Hepatocyte (in vitro differentiated cells): Measurements from ENCODE around the gene VAV2. TPM values are rescaled to one million over a fixed set of nuclear protein-coding genes. Genes with fewer than 3 reads are reported as not detected.

Experiments
- DNase-seq: peaks from one replicate; pipeline ENCODE4 v3.0.0-alpha.2; 2016; ENCODE audit warnings: low spot score
- H2AFZ ChIP-seq: fragments of 200-600 bp; sonication (generic); 2 replicates; pipeline ENCODE4 v1.6.0; 2016; ENCODE audit warnings: antibody characterized with exemption, mild to moderate bottlenecking
- H3K27ac ChIP-seq: fragments of 200-600 bp; sonication (generic); 2 replicates; pipeline ENCODE4 v1.5.1; 2016; ENCODE audit warnings: mild to moderate bottlenecking
- H3K27me3 ChIP-seq: fragments of 200-600 bp; sonication (generic); 2 replicates; pipeline ENCODE4 v1.6.1; 2016
- H3K36me3 ChIP-seq: fragments of 200-600 bp; sonication (generic); replicated peaks from 2 replicates; pipeline ENCODE4 v1.5.1; 2016; ENCODE audit warnings: low read depth; ENCODE audit not compliant: insufficient read depth
- H3K4me1 ChIP-seq: fragments of 200-600 bp; sonication (generic); 2 replicates; pipeline ENCODE4 v1.5.1; 2016; ENCODE audit warnings: mild to moderate bottlenecking, moderate library complexity; ENCODE audit not compliant: insufficient read depth
- H3K4me2 ChIP-seq: fragments of 200-600 bp; sonication (generic); 2 replicates; pipeline ENCODE4 v1.6.0; 2016
- H3K4me3 ChIP-seq: fragments of 200-600 bp; sonication (generic); 2 replicates; pipeline ENCODE4 v1.5.1; 2016; ENCODE audit warnings: mild to moderate bottlenecking
- H3K79me2 ChIP-seq: fragments of 200-600 bp; sonication (generic); 2 replicates; pipeline ENCODE4 v1.6.0; 2017; ENCODE audit warnings: mild to moderate bottlenecking
- H3K9me2 ChIP-seq: fragments of 200-600 bp; sonication (generic); replicated peaks from 2 replicates; pipeline ENCODE4 v1.6.0; 2017; ENCODE audit warnings: mild to moderate bottlenecking; ENCODE audit not compliant: insufficient read depth
- H3K9me3 ChIP-seq: fragments of 200-600 bp; sonication (generic); 2 replicates; pipeline ENCODE4 v1.5.1; 2016; ENCODE audit warnings: low read depth, mild to moderate bottlenecking
- H4K20me1 ChIP-seq: fragments of 200-600 bp; sonication (generic); 2 replicates; pipeline ENCODE4 v1.6.0; 2016; ENCODE audit warnings: mild to moderate bottlenecking; ENCODE audit not compliant: insufficient read depth, poor library complexity, severe bottlenecking
- CTCF ChIP-seq: fragments of 200-600 bp; sonication (generic); IDR thresholded peaks from 2 replicates; pipeline ENCODE4 v1.5.1; 2016; ENCODE audit warnings: antibody characterized with exemption, mild to moderate bottlenecking; ENCODE audit not compliant: poor library complexity
- EZH2 ChIP-seq: fragments of 200-600 bp; sonication (generic); IDR thresholded peaks from 2 replicates; pipeline ENCODE4 v1.6.1; 2016; ENCODE audit warnings: antibody characterized with exemption, mild to moderate bottlenecking, borderline replicate concordance
- EZH2phosphoT487 ChIP-seq: fragments of 200-600 bp; sonication (generic); IDR thresholded peaks from one replicate; pipeline ENCODE4 v1.6.1; 2018; ENCODE audit warnings: antibody characterized with exemption, mild to moderate bottlenecking, low read depth, moderate library complexity; ENCODE audit not compliant: unreplicated experiment, severe bottlenecking
- WGBS: methylation state at CpG from one replicate; pipeline ENCODE4 v1.1.6; 2016; ENCODE audit warnings: low lambda C conversion rate; ENCODE audit errors: missing lambda C conversion rate; 5-methylcytosine and 5-hydroxymethylcytosine counted together
- polyA plus RNA-seq: library from polyadenylated mRNA; unstranded; fragments of >200 nt; fragmentation: Nextera tagmentation; extraction: Ambion mirVana; gene quantifications from 2 replicates; pipeline ENCODE4 v1.2.1, GENCODE V29; 2016
- total RNA-seq: library from RNA; depleted of rRNA; stranded (reverse); fragments of >200 nt; gene quantifications from 2 replicates; pipeline ENCODE4 v1.2.3, GENCODE V29; 2014

The VAV2 gene
- total and polyA plus RNA-seq, 2 experiments from 2014 or later = 24.9 to 27.7 TPM

DNA sequence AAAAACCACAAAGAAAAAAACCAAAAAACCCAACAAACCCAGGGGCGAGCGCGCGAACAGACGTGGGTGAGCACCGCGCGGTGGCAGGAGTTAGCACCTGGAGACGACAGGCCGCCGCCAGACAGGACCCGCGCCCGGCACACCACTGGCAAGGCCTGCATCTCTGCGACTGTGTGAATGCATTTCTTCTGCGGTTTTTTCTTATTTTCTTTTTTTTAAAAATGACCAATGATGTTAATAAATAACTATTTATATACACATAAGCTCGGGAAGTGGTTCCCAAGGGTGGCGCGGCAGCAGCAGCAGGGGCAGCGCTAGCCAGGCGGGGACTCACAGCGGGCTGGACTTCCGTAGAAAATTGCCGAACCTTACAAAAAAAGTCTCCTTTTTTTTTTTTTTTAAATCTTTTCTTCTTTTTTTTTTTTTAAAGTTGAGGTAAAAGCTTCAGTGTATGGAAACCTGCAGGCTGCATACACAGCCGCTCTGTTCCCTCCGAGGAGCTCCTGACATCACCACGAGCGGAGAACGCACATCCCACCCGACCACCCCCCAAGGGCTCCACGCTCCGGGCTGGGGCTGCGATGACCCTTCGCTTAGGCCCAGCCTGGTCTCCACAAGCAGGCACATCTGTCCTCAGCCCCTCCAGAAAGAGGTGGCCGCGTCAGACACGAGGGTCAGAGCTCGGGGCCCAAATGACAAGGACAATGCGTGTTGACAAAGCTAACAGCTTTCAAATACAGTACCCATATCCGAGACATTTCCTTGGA, 40.5 kb upstream of the VAV2 start:
- no peaks in the 10 kb centered on the region for H3K36me3 ChIP-seq
- H3K27ac ChIP-seq = no peak overlapping the region
- H3K4me3 ChIP-seq = no peak overlapping the region
- H3K9me2 ChIP-seq = no peaks in the 10 kb centered on the region
- H3K4me1 ChIP-seq = no peaks in the 10 kb centered on the region
- H3K79me2 ChIP-seq = no peaks in the 10 kb centered on the region
- 97% methylated on average over 40 of the region's 40 CpGs for WGBS
- no peaks in the 10 kb centered on the region for H3K27me3 ChIP-seq
- no peak overlapping the region for H3K4me2 ChIP-seq
- no peak for DNase-seq
- TF ChIP-seq EZH2 = no peak
- TF ChIP-seq EZH2phosphoT487 = no peak
- no peak for TF ChIP-seq CTCF
- H3K9me3 ChIP-seq = no peaks in the 10 kb centered on the region
- H4K20me1 ChIP-seq = no peaks in the 10 kb centered on the region
- H2AFZ ChIP-seq = no peak overlapping the region

GRCh38 chr9:134031783-134032182, 39.7 kb upstream of the VAV2 start:
- Histone ChIP-seq H3K9me2 (no peaks in the 10 kb centered on the region), H3K9me3 (no peaks in the 10 kb centered on the region), H4K20me1 (no peaks in the 10 kb centered on the region), H3K36me3 (no peaks in the 10 kb centered on the region), H3K27ac (no peak overlapping the region), H3K4me3 (no peak overlapping the region), H3K4me2 (no peak overlapping the region), H3K4me1 (no peaks in the 10 kb centered on the region), H3K79me2 (no peaks in the 10 kb centered on the region), H2AFZ (no peak overlapping the region), H3K27me3 (no peaks in the 10 kb centered on the region)
- WGBS = 92% methylated on average over 14 of the region's 14 CpGs
- no peak for DNase-seq
- no peak for TF ChIP-seq CTCF
- TF ChIP-seq EZH2 = no peak
- no peak for TF ChIP-seq EZH2phosphoT487

DNA sequence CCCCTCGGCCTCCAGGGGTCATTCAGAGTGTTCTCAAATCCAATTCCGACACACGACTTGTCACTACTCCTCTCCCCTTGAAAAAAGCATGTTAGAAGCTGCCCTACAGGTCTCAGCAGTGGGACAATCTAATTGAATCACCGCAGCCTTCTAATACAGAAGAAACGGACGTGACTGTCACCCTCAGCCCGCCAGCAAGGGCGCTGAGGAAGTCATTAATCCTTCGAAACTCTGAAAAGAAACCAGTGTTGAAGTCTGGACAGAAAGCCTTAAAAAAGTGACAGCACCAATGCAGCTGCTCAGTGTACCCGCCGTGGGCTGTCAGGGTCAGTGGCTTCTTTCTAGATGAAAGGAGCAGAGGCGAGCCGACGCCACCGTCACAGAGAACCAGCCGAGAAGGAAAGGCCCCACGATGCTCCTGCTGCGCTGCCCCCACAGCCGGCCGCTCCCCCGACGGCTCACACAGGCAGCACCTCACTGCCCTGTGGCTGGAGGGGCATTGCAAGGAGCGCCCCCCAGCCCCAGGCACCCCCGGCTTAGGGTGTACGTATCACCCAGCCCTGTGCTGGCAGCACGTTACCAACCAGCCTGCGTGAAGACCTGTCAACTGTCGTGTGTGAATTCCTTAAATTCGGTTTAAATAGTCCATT, 38.8 kb upstream of the VAV2 start:
- no peak for DNase-seq
- Histone ChIP-seq H3K79me2 (no peaks in the 10 kb centered on the region), H3K4me2 (no peak overlapping the region), H2AFZ (no peak overlapping the region), H3K4me3 (no peak overlapping the region), H3K27ac (no peak overlapping the region), H4K20me1 (no peaks in the 10 kb centered on the region), H3K9me3 (no peaks in the 10 kb centered on the region), H3K27me3 (no peaks in the 10 kb centered on the region), H3K4me1 (peaks cover 6% of the 10 kb centered on the region), H3K9me2 (no peaks in the 10 kb centered on the region), H3K36me3 (no peaks in the 10 kb centered on the region)
- WGBS = 94% methylated on average over 28 of the region's 29 CpGs
- TF ChIP-seq CTCF = no peak
- no peak for TF ChIP-seq EZH2
- no peak for TF ChIP-seq EZH2phosphoT487
